MM.1S (cell line): ENCODE data around the gene HBM.

Experiments
- DNase-seq: peaks from one replicate; pipeline ENCODE4 v3.0.0-alpha.2; 2015
- H2AFZ ChIP-seq: fragments of 300-600 bp; sonication (generic); 2 replicates; pipeline ENCODE4 v1.6.0; 2016; ENCODE audit warnings: antibody characterized with exemption, low read length
- H3F3A ChIP-seq: fragments of 300-600 bp; sonication (generic); 2 replicates; pipeline ENCODE4 v1.6.1; 2016; ENCODE audit warnings: mild to moderate bottlenecking, antibody characterized with exemption, low read length, moderate library complexity, mixed read lengths; ENCODE audit not compliant: insufficient read depth
- H3K27ac ChIP-seq: fragments of 300-600 bp; sonication (generic); 2 replicates; pipeline ENCODE4 v1.5.1; 2016; ENCODE audit warnings: mild to moderate bottlenecking, low read length
- H3K27me3 ChIP-seq: fragments of 300-600 bp; sonication (generic); replicated peaks from 2 replicates; pipeline ENCODE4 v1.6.0; 2016; ENCODE audit warnings: low read length; ENCODE audit not compliant: insufficient read depth
- H3K36me3 ChIP-seq: fragments of 300-600 bp; sonication (generic); replicated peaks from 2 replicates; pipeline ENCODE4 v1.6.1; 2016; ENCODE audit warnings: mild to moderate bottlenecking, low read length, mixed read lengths; ENCODE audit not compliant: insufficient read depth
- H3K4me1 ChIP-seq: fragments of 300-600 bp; sonication (generic); 2 replicates; pipeline ENCODE4 v1.6.1; 2016; ENCODE audit warnings: low read length, mixed read lengths
- H3K4me2 ChIP-seq: fragments of 300-600 bp; sonication (generic); 2 replicates; pipeline ENCODE4 v1.6.0; 2016; ENCODE audit warnings: low read depth, low read length
- H3K4me3 ChIP-seq: fragments of 300-600 bp; sonication (generic); 2 replicates; pipeline ENCODE4 v1.5.1; 2016; ENCODE audit warnings: low read length, mixed read lengths
- H3K79me2 ChIP-seq: fragments of 300-600 bp; sonication (generic); 2 replicates; pipeline ENCODE4 v1.6.1; 2016; ENCODE audit warnings: mixed run types, low read length, mixed read lengths
- H3K9ac ChIP-seq: fragments of 300-600 bp; sonication (generic); 2 replicates; pipeline ENCODE4 v1.6.1; 2016; ENCODE audit warnings: low read length, mixed read lengths
- H3K9me2 ChIP-seq: fragments of 300-600 bp; sonication (generic); replicated peaks from 2 replicates; pipeline ENCODE4 v1.6.1; 2016; ENCODE audit warnings: mild to moderate bottlenecking, low read length, mixed read lengths; ENCODE audit not compliant: insufficient read depth
- H3K9me3 ChIP-seq: fragments of 300-600 bp; sonication (generic); replicated peaks from 2 replicates; pipeline ENCODE4 v1.6.1; 2016; ENCODE audit warnings: mild to moderate bottlenecking, low read length, mixed read lengths; ENCODE audit not compliant: insufficient read depth
- H4K20me1 ChIP-seq: fragments of 300-600 bp; sonication (generic); 2 replicates; pipeline ENCODE4 v1.6.1; 2016; ENCODE audit warnings: mild to moderate bottlenecking, low read length, moderate library complexity, mixed read lengths; ENCODE audit not compliant: insufficient read depth
- CTCF ChIP-seq: fragments of 300-600 bp; sonication (generic); IDR thresholded peaks from 2 replicates; pipeline ENCODE4 v1.5.1; 2016; ENCODE audit warnings: antibody characterized with exemption, low read length, mixed read lengths
- EZH2 ChIP-seq: fragments of 300-600 bp; sonication (generic); optimal IDR thresholded peaks from 2 replicates; pipeline ENCODE3; 2017; ENCODE audit warnings: low read depth, mild to moderate bottlenecking, antibody characterized with exemption, low read length, mixed read lengths
- EZH2phosphoT487 ChIP-seq: fragments of 300-600 bp; sonication (generic); IDR thresholded peaks from 2 replicates; pipeline ENCODE4 v1.6.1; 2018; ENCODE audit warnings: antibody characterized with exemption, low read length

The HBM gene

GRCh38 chr16:129075-129474 lies 36.7 kb upstream of the HBM start:
- Histone ChIP-seq H3K79me2 (peaks cover 32% of the 10 kb centered on the region), H4K20me1 (no peaks in the 10 kb centered on the region), H3F3A (no peaks in the 10 kb centered on the region)

GRCh38 chr16:130533-131173 lies 35.1 kb upstream of the HBM start:
- no peaks in the 10 kb centered on the region for H4K20me1 ChIP-seq
- no peak overlapping the region for H3K9ac ChIP-seq

More at GRCh38 chr16:129075-129474, 36.7 kb upstream of the HBM start:
- H3K9me3 ChIP-seq: no peaks in the 10 kb centered on the region
- no peak overlapping the region for H3K27ac ChIP-seq
- H3K9ac ChIP-seq: no peak overlapping the region
- no peaks in the 10 kb centered on the region for H3K36me3 ChIP-seq
- no peaks in the 10 kb centered on the region for H3K4me1 ChIP-seq
- DNase-seq: no peak
- TF ChIP-seq EZH2 (no peak), CTCF (no peak), EZH2phosphoT487 (no peak)
- no peaks in the 10 kb centered on the region for H3K9me2 ChIP-seq
- no peak overlapping the region for H3K4me2 ChIP-seq
- H3K27me3 ChIP-seq: no peaks in the 10 kb centered on the region
- no peak overlapping the region for H3K4me3 ChIP-seq
- H2AFZ ChIP-seq: no peak overlapping the region

GRCh38 chr16:132120-132519 lies 33.7 kb upstream of the HBM start:
- peaks cover 57% of the 10 kb centered on the region for H3K79me2 ChIP-seq
- no peaks in the 10 kb centered on the region for H3K9me2 ChIP-seq
- no peak overlapping the region for H3K27ac ChIP-seq
- H3K4me2 ChIP-seq: no peak overlapping the region
- H3K27me3 ChIP-seq: no peaks in the 10 kb centered on the region
- no peak for DNase-seq
- H3K36me3 ChIP-seq: no peaks in the 10 kb centered on the region
- H3K4me1 ChIP-seq: no peaks in the 10 kb centered on the region
- TF ChIP-seq CTCF (no peak), EZH2phosphoT487 (no peak), EZH2 (no peak)
- no peak overlapping the region for H3K4me3 ChIP-seq
- H2AFZ ChIP-seq: no peak overlapping the region
- no peaks in the 10 kb centered on the region; the same call in 1 of the 2 replicates for H3F3A ChIP-seq
- H4K20me1 ChIP-seq: no peaks in the 10 kb centered on the region
- no peaks in the 10 kb centered on the region for H3K9me3 ChIP-seq
- no peak overlapping the region for H3K9ac ChIP-seq

More at GRCh38 chr16:130533-131173, 35.1 kb upstream of the HBM start:
- H3K4me2 ChIP-seq: no peak overlapping the region
- H3K9me3 ChIP-seq: no peaks in the 10 kb centered on the region
- no peaks in the 10 kb centered on the region for H3K4me1 ChIP-seq
- H3K36me3 ChIP-seq: no peaks in the 10 kb centered on the region
- no peak overlapping the region for H3K27ac ChIP-seq
- no peaks in the 10 kb centered on the region for H3K9me2 ChIP-seq
- peaks cover 45% of the 10 kb centered on the region for H3K79me2 ChIP-seq
- H3K27me3 ChIP-seq: no peaks in the 10 kb centered on the region
- H2AFZ ChIP-seq: no peak overlapping the region
- DNase-seq: no peak
- no peak overlapping the region for H3K4me3 ChIP-seq
- TF ChIP-seq EZH2 (no peak), CTCF (no peak), EZH2phosphoT487 (no peak)
- H3F3A ChIP-seq: no peaks in the 10 kb centered on the region
